ENCODE measurements around the gene RASGRP1. TPM values are rescaled to one million over a fixed set of nuclear protein-coding genes. Genes with fewer than 3 reads are reported as not detected.

RASGRP1 gene
- total and polyA plus RNA-seq, 10 of the 15 experiments (the other 5 are each of a cell fraction or from before 2014, with no cell fraction given): 5.6 to 234 (median 20.9) TPM

- H3K9me3 ChIP-seq (replicated peaks; ENCODE audit: control insufficient read depth, insufficient read depth, low read length): no peaks in the 10 kb centered on the region
- no peak overlapping the region for H3K4me2 ChIP-seq (ENCODE audit: control insufficient read depth, insufficient read depth)
- ATAC-seq: no peak
- BruUV-seq (replicated peaks): no TSS peak
- H3K79me2 ChIP-seq (ENCODE audit: control insufficient read depth, insufficient read depth, low read length): no peaks in the 10 kb centered on the region
- no peaks in the 10 kb centered on the region for H4K20me1 ChIP-seq (ENCODE audit: control insufficient read depth, insufficient read depth)
- H3K4me1 ChIP-seq (ENCODE audit: control insufficient read depth, insufficient read depth, low read length): no peaks in the 10 kb centered on the region
- H2AFZ ChIP-seq (ENCODE audit: control insufficient read depth, low read depth, low read length): no peak overlapping the region
- intact Hi-C loops (cut with micrococcal nuclease; ENCODE audit: unreplicated experiment): no loop called here
- H3K27me3 ChIP-seq (replicated peaks in 1 of 2; ENCODE audit: control insufficient read depth in 2 of 2, insufficient read depth in 2 of 2, low read length in 1 of 2): no peaks in the 10 kb centered on the region
- H3K9ac ChIP-seq (ENCODE audit: control insufficient read depth, insufficient read depth, low read length): no peak overlapping the region
- no peak for FAIRE-seq
- in situ Hi-C loops (cut with MboI): no loop called here
- TF ChIP-seq ZNF217 (IDR thresholded peaks at IDR 0.05) (no peak), CREM (IDR thresholded peaks at IDR 0.05; ENCODE audit: low read depth) (no peak), POU2F2 (IDR thresholded peaks at IDR 0.05; ENCODE audit: borderline replicate concordance, low read depth, low read length) (no peak), CEBPZ (IDR thresholded peaks at IDR 0.05; ENCODE audit: low read depth, low read length) (no peak), SIN3A (IDR thresholded peaks at IDR 0.05; ENCODE audit: low read depth, low read length) (no peak), ZNF24 (IDR thresholded peaks at IDR 0.05) (no peak), SREBF1 (IDR thresholded peaks at IDR 0.05; ENCODE audit: low read length) (no peak), BHLHE40 (IDR thresholded peaks at IDR 0.05; ENCODE audit: borderline replicate concordance in 1 of 2, low read depth in 2 of 2, low read length in 1 of 2) (no peak), SP1 (IDR thresholded peaks at IDR 0.05; ENCODE audit: low read depth, low read length) (no peak), FOS (IDR thresholded peaks at IDR 0.05; ENCODE audit: borderline replicate concordance, extremely low read depth, insufficient read length) (no peak), MTA3 (IDR thresholded peaks at IDR 0.05; ENCODE audit: borderline replicate concordance, low read length) (no peak), KAT2A (conservative IDR thresholded peaks at IDR 0.05; ENCODE audit: control insufficient read depth, low read depth, low read length) (no peak), POLR2AphosphoS5 (IDR thresholded peaks at IDR 0.05; ENCODE audit: low read length) (no peak), CHD1 (IDR thresholded peaks at IDR 0.05; ENCODE audit: low read depth, low read length) (no peak), LARP7 (IDR thresholded peaks at IDR 0.05) (no peak), EP300 (IDR thresholded peaks at IDR 0.05; ENCODE audit: borderline replicate concordance in 1 of 2, control insufficient read depth in 1 of 2, low read depth in 2 of 2, low read length in 2 of 2) (no peak), HDAC6 (IDR thresholded peaks at IDR 0.05; ENCODE audit: unreplicated experiment) (no peak)
- SMC1A ChIA-PET (ENCODE audit: uncharacterized antibody, unreplicated experiment): interaction anchor here (0.6 to 5.6 kb wide), 10 partner anchors 12 to 212 kb away, joined by 3 to 37 read pairs (median 4); no protein-coding TSS in a partner anchor
- WGBS (ENCODE audit: insufficient coverage, insufficient replicate concordance, low lambda C conversion rate, missing lambda C conversion rate): 100% methylated on average over 1 of the region's 1 CpG
- RAD21 ChIA-PET (ENCODE audit: unreplicated experiment): interaction anchor here (1.0 to 2.7 kb wide), 3 partner anchors 15 to 203 kb away, joined by 3 to 20 read pairs (median 6); no protein-coding TSS in a partner anchor
- DNase-seq (ENCODE audit: low read depth, low spot score): no peak
- peaks cover 0 to 8% of the 10 kb centered on the region in 2 experiments; a peak in 3 of 4 replicates for H3K36me3 ChIP-seq (ENCODE audit: control insufficient read depth in 2 of 2, insufficient read depth in 2 of 2, low read length in 1 of 2)
- H3K4me3 ChIP-seq: no peak overlapping the region
- no peak overlapping the region for H3K27ac ChIP-seq (ENCODE audit: control insufficient read depth, insufficient read depth)
- POLR2A ChIA-PET: no interaction called here
- CTCF ChIA-PET: interaction anchor here (1.0 to 2.9 kb wide), 5 partner anchors 10 to 212 kb away, joined by 3 to 12 read pairs (median 8); no protein-coding TSS in a partner anchor
Observed at GRCh38 chr15:38487378-38487777, 77.2 kb downstream of the RASGRP1 start.

All from GM12878 (cell line).